Transverse colon (tissue), 4 donors: Measurements from ENCODE around the gene TUBA3E. TPM values are rescaled to one million over a fixed set of nuclear protein-coding genes. Genes with fewer than 3 reads are reported as not detected.
"Not testable (repeated sequence)": the region's sequence is repeated elsewhere in the genome, so short reads cannot be mapped to it uniquely, and the experiment has no call there.

Source experiments
- DNase-seq: peaks from one replicate; pipeline ENCODE4 v3.0.0-alpha.2; 2019
- H3K27ac ChIP-seq, 4 donors: fragments of 200-600 bp; sonication (generic); 2 replicates each; pipeline ENCODE4 v1.5.1; 2016 to 2018; ENCODE audit warnings: inconsistent platforms in 4 of 4
- H3K27me3 ChIP-seq: fragments of 200-600 bp; sonication (generic); 2 replicates; pipeline ENCODE4 v1.5.1; 2017; ENCODE audit warnings: inconsistent platforms
- H3K36me3 ChIP-seq, 4 donors: fragments of 200-600 bp; sonication (generic); 2 replicates each; pipeline ENCODE4 v1.5.1; 2017 to 2019; ENCODE audit warnings: inconsistent platforms in 4 of 4
- H3K4me1 ChIP-seq, 4 donors: fragments of 200-600 bp; sonication (generic); 2 replicates each; pipeline ENCODE4 v1.5.1; 2017 to 2020; ENCODE audit warnings: inconsistent platforms in 4 of 4
- H3K4me3 ChIP-seq, 4 donors: fragments of 200-600 bp; sonication (generic); 1 replicate in 1 of 4; 2 replicates in 3 of 4; pipeline versions ENCODE4 v1.5.1 to v1.6.1; 2017 to 2019; ENCODE audit warnings: inconsistent platforms in 4 of 4
- H3K9me3 ChIP-seq, 2 donors: fragments of 200-600 bp; sonication (generic); 2 replicates each; pipeline ENCODE4 v1.5.1; 2017 to 2019; ENCODE audit warnings: inconsistent platforms in 2 of 2
- EP300 ChIP-seq: sonication (generic); formaldehyde crosslinking; IDR thresholded peaks from one replicate; pipeline ENCODE4 v1.6.1; 2017; ENCODE audit warnings: antibody characterized with exemption, low read depth
- POLR2A ChIP-seq: fragments of 450-650 bp; IDR thresholded peaks from one replicate; pipeline ENCODE4 v1.6.1; 2016; ENCODE audit warnings: antibody characterized with exemption, mild to moderate bottlenecking, moderate library complexity
- POLR2AphosphoS5 ChIP-seq, 3 donors: sonication (generic); formaldehyde crosslinking; IDR thresholded peaks; one replicate each; pipeline ENCODE4 v1.6.1; 2016; ENCODE audit warnings: antibody characterized with exemption in 3 of 3
- WGBS, 2 donors: methylation state at CpG; one replicate each; pipeline ENCODE4 v1.1.5; 2018; ENCODE audit warnings: low coverage in 1 of 2; 5-methylcytosine and 5-hydroxymethylcytosine counted together
- in situ Hi-C, 4 donors: fragments of 200-750 bp; cut with MboI; loops; one replicate each; pipeline versions ENCODE4 v1.15.0 to v1.15.1; 2017; ENCODE audit warnings: low sequenced_read_pairs in 3 of 4, low pct_ligation_motif_present in 1 of 4, low pct_unique_long_range_greater_than_20kb in 1 of 4
- intact Hi-C: fragments of 100-400 bp; cut with DNase I; formaldehyde crosslinking; loops from one replicate; pipeline ENCODE4 v1.15.1; 2023; ENCODE audit warnings: low total_unique reads
- total RNA-seq, 4 donors: library from RNA; depleted of rRNA; stranded (reverse); fragments of >200 nt; gene quantifications; one replicate each; pipeline ENCODE4 v1.1.0, GENCODE V29; 2016
- TF ChIP-seq, protein P1 (sequence below), 5 experiments: fragments of 200-600 bp in 3 of 5; fragments of 450-650 bp in 2 of 5; sonication (generic) in 3 of 5; IDR thresholded peaks; 1 replicate in 2 of 5; 2 replicates in 3 of 5; pipeline ENCODE4 v1.5.1; 2016 to 2017; ENCODE audit warnings: antibody characterized with exemption in 5 of 5, inconsistent platforms in 3 of 5, mild to moderate bottlenecking in 2 of 5, moderate library complexity in 1 of 5

The TUBA3E gene
- total RNA-seq, 4 donors from 2014 or later = 0.27 TPM; not detected in 3

DNA sequence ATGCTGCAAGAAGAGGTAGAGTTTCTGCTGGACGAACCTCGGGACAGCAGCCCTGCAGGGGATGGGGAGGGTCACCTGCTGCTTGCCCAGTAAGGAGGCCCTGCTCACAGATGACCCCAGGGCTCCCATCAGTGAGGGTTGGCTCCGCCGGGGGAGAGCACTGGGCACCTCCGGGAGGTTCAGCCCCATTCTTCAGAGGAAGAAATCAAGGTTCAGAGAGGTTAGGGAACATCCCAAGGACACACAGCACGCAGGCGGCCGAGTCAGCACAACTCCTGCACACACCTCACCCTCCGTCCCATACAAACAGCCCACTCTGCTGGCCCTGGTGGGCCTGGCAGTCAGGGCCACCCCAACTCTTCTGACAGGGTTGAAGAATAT is 41.6 kb downstream of the TUBA3E start:
- Histone ChIP-seq H3K36me3 (no peaks in the 10 kb centered on the region), H3K27ac (no peak overlapping the region), H3K27me3 (no peaks in the 10 kb centered on the region), H3K4me3 (no peak overlapping the region), H3K4me1 (no peaks in the 10 kb centered on the region), H3K9me3 (no peaks in the 10 kb centered on the region)
- DNase-seq = no peak
- in situ Hi-C loops (loop anchor here in 2 of 4 donors (25.0 kb wide), 1 partner anchor 181 kb away; the partner anchor contains the start of gene IMP4 (in 2 of the 2)), intact Hi-C loops (no loop called here)
- 91% methylated on average over 9 of the region's 9 CpGs; no CpG with 5 or more reads in 1 of the 2 donors for WGBS, 2 donors
- TF ChIP-seq POLR2A (no peak), POLR2AphosphoS5 (IDR thresholded peaks at IDR 0.05) (no peak), EP300 (no peak)
- TF ChIP-seq, protein P1, sequence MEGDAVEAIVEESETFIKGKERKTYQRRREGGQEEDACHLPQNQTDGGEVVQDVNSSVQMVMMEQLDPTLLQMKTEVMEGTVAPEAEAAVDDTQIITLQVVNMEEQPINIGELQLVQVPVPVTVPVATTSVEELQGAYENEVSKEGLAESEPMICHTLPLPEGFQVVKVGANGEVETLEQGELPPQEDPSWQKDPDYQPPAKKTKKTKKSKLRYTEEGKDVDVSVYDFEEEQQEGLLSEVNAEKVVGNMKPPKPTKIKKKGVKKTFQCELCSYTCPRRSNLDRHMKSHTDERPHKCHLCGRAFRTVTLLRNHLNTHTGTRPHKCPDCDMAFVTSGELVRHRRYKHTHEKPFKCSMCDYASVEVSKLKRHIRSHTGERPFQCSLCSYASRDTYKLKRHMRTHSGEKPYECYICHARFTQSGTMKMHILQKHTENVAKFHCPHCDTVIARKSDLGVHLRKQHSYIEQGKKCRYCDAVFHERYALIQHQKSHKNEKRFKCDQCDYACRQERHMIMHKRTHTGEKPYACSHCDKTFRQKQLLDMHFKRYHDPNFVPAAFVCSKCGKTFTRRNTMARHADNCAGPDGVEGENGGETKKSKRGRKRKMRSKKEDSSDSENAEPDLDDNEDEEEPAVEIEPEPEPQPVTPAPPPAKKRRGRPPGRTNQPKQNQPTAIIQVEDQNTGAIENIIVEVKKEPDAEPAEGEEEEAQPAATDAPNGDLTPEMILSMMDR (IDR thresholded peaks at IDR 0.05) = no peak

DNA sequence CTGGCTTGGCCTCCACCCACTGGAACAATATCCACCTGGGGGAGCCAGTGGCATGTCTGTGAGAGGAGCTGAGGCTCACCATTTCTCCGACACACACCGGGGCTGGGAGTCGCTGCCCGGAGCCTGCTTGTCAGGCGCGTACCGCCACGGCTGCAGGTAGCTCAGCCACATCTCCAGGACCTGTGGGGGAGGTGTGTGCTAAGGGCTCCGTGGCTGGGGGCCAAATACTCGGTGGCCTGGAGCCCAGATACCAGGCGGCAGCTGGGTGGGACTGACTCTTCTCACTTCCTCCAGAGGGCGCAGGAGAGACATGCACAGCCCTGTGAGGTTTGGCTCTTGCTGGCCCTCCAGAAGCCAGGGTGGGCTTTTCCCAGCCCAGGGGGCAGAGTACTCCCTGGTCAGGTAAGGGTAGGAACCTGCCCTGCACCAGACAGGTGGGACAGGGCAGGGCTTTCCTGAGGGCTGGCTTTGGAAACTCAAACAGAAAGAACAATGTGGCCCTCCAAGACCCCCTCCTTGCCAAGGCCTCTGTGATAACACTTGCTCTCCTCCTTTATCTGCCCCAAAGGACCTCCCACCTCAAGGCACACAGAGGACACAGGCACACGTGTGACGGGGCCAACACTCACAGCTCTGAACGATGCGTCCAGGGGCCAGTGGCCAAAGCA is 42.1 kb downstream of the TUBA3E start:
- H3K9me3 ChIP-seq, H3K27me3 ChIP-seq, H3K4me3 ChIP-seq, H3K27ac ChIP-seq, H3K36me3 ChIP-seq, intact Hi-C loops, H3K4me1 ChIP-seq: not testable (repeated sequence)
- DNase-seq = peak; percentile 57
- WGBS, 2 donors = 63% methylated on average over 13 of the region's 16 CpGs; no CpG with 5 or more reads in 1 of the 2 donors
- in situ Hi-C loops = loop anchor here in 2 of 4 donors (25.0 kb wide), 1 partner anchor 181 kb away; the partner anchor contains the start of gene IMP4 (in 2 of the 2)
- TF ChIP-seq, protein P1 (IDR thresholded peaks at IDR 0.05) = peak; percentile 36 to 70 (median 59)

DNA sequence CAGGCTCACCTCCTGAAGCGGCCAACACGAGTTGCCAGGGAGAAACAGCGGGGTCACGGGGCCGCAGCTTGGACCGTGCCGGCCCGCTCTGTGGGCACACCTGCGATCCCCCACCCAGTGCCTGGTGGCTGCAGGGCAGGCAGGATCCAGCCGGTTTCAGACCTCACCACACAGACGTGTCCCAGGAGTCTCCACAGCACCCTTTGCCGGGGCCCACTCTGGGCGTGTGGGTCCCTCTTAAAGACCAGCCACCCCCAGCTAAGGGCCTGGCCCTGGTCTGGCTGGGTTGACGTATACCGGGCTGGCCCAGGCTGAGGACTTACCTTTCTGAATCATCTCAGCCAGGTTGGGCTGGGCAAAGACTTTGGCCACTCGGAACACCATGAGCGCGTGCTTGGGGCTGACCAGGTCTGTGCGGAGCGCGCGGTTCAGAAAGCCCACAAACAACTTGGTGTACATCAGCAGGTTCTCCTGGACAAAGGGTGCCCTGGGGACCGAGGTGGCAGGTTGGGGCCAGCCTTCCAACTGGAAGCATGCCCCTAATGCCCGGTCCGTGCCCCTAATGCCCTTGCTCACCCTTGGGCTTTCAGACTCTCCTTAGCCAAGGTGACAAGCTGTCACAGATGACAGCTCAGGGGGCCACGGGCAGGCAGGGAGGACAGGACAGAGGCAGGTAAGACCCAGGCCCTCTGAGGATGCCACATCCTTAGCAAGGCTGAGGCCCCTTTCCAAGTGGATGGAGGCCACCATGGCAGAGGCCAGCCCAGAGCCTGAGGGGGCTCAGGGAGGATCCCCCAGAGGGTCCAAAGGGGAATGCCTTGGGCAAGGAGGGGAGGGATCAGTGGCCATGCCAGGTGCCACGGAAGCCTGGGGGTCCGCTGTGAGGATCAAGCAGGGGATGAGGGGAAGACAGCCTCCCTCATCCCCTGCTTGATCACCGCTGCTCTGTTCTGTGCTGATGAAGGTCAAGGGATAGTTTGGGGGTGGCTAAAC is 43.2 kb downstream of the TUBA3E start:
- H3K27me3 ChIP-seq = no peaks in the 10 kb centered on the region
- H3K4me3 ChIP-seq = no peak overlapping the region
- no peaks in the 10 kb centered on the region for H3K4me1 ChIP-seq
- in situ Hi-C loops (loop anchor here in 2 of 4 donors (25.0 kb wide), 1 partner anchor 182 kb away; the partner anchor contains the start of gene IMP4 (in 2 of the 2)), intact Hi-C loops (no loop called here)
- H3K36me3 ChIP-seq = no peaks in the 10 kb centered on the region
- TF ChIP-seq EP300 (no peak), POLR2AphosphoS5 (IDR thresholded peaks at IDR 0.05) (no peak), POLR2A (no peak)
- TF ChIP-seq, protein P1 (IDR thresholded peaks at IDR 0.05) = no peak
- no peak overlapping the region for H3K27ac ChIP-seq
- H3K9me3 ChIP-seq = no peaks in the 10 kb centered on the region
- no peak for DNase-seq
- WGBS, 2 donors = 91 to 100% methylated on average over 1 to 26 of the region's 29 CpGs

DNA sequence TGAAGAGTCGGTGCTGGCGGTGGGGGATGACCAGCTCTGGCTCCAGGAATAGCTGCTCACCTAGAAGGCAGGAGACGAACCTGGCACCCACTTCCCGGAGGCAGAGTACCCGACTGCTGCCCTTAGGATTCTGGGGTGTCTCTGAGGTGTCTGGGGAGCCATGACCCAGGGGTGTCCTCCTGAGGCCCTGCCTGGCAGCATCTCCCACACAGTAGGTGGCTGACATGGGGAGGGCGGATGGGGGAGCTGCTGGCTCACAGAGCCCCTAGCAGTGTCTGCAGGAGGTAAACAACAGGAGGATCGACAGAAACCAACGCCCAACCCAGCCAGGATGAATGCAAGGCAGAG is 43.8 kb downstream of the TUBA3E start:
- H3K4me1 ChIP-seq, H3K36me3 ChIP-seq, H3K27ac ChIP-seq, H3K27me3 ChIP-seq, intact Hi-C loops, DNase-seq, H3K9me3 ChIP-seq, H3K4me3 ChIP-seq: not testable (repeated sequence)
- WGBS, 2 donors = 91% methylated on average over 8 of the region's 8 CpGs; no CpG with 5 or more reads in 1 of the 2 donors
- in situ Hi-C loops = loop anchor here in 2 of 4 donors (25.0 kb wide), 1 partner anchor 183 kb away; the partner anchor contains the start of gene IMP4 (in 2 of the 2)

DNA sequence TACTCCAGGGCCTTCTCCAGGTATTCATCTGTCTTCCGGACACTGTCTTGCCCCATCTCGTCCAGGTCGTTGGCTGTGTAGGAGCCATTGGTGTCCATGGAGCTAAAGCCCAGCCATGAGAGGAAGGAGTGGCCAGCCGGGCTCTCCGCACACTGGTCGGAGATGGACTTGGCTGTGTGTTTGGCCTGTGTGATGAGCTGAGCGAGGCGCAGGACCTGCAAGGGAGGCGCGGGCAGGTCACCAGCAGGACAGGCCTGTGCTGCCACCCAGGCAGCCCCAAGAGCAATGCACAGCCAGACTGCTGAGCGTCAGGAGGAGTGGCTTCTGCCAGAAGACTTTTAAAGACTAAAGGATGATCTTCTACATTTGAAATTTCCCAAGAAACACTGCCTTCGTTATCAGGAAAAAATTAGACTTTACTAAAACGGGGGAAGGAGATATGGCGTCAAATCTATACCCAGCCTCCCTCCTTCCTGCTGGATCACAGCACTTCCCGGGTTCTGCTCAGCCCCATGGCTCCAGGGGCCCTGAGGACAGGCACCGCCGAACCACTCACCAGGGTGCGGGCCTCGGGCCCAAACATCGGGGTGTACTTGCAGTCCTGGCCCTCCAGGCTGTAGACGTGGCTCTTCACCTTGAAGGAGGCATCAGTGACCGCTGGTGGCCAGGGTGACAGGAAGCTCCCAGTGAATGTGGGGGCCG is 44.4 kb downstream of the TUBA3E start:
- H3K4me3 ChIP-seq, H3K27me3 ChIP-seq, intact Hi-C loops, DNase-seq, H3K4me1 ChIP-seq, H3K9me3 ChIP-seq, H3K27ac ChIP-seq, H3K36me3 ChIP-seq: not testable (repeated sequence)
- WGBS, 2 donors = 97% methylated on average over 18 of the region's 23 CpGs; no CpG with 5 or more reads in 1 of the 2 donors
- in situ Hi-C loops = loop anchor here in 2 of 4 donors (25.0 kb wide), 1 partner anchor 183 kb away; the partner anchor contains the start of gene IMP4 (in 2 of the 2)
